ENCODE data around the gene QKI. TPM values are rescaled to one million over a fixed set of nuclear protein-coding genes. Genes with fewer than 3 reads are reported as not detected.

QKI gene
- total and polyA plus RNA-seq, 2 of the 8 experiments (the other 6 are each of a cell fraction or from before 2014, with no cell fraction given), result 181 to 183 TPM

DNA sequence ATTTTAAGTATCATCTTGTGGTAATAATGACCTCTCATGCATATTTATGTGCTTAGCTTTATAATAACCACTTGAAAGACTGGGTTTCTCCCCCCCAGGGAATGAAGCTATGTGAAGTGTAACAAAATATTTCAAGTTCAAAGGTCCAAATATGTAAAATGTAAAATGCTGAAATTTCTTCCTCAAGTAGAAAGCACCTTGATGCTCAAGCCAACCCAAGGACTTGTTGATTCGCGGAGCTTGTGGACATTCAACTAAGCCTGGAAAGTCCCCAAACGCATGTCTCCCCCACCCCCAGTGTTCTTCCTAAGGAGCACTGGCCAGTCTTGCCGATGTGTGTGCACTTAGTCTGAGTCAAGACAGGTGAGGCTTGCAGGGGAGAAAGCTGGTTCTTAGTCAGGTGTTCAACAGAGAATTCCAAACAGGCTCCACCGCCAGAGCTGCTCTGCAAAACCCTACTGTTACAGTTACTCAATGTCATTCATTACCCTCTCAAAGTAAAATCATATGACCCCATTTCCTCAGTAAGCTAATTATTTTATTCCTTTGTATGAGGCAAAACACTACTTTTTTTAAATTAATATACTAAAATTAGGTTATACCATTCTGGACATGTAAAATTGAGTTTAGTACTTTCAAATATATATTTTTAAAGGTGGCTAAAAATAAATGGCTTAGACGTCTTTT lies 46.9 kb upstream of the QKI start:
- Histone ChIP-seq H3K9ac (replicated peaks in 1 of 4; ENCODE audit: extremely low read depth in 1 of 4, low read depth in 3 of 4, low read length in 3 of 4) (no peak overlapping the region), H3K36me3 (ENCODE audit: control insufficient read depth in 2 of 4, insufficient read depth in 4 of 4, low read length in 3 of 4) (no peaks in the 10 kb centered on the region), H3K4me3 (ENCODE audit: extremely low read depth in 1 of 4, insufficient read depth in 2 of 4, low read depth in 3 of 4, low read length in 4 of 4) (no peak overlapping the region), H2BK120ac (replicated peaks; ENCODE audit: low read depth, low read length) (no peak overlapping the region), H3K4me2 (ENCODE audit: insufficient read depth in 1 of 2, low read depth in 2 of 2, low read length in 2 of 2) (0 out of 4 replicates have a peak overlapping the region, but pooled peaks of 1 of the 2 experiments have one; percentile 25), H3K23me2 (ENCODE audit: low read depth, low read length) (no peaks in the 10 kb centered on the region), H3K27ac (ENCODE audit: low read depth, low read length) (no peak overlapping the region), H3K23ac (ENCODE audit: insufficient read length) (no peak overlapping the region), H3K4ac (replicated peaks; ENCODE audit: insufficient read length, low read depth, low read length) (no peak overlapping the region), H4K8ac (ENCODE audit: extremely low read depth, insufficient read depth, low read length) (no peak overlapping the region), H3K4me1 (replicated peaks in 1 of 4; ENCODE audit: control insufficient read depth in 3 of 4, insufficient read depth in 4 of 4, low read length in 3 of 4) (no peaks in the 10 kb centered on the region), H2AK5ac (ENCODE audit: low read depth, low read length) (no peak overlapping the region), H3K56ac (replicated peaks; ENCODE audit: insufficient read length, low read depth, low read length) (no peak overlapping the region), H4K5ac (ENCODE audit: insufficient read length, low read depth, low read length) (no peak overlapping the region), H2BK20ac (ENCODE audit: low read length) (no peak overlapping the region), H3K18ac (ENCODE audit: extremely low read depth, low read length) (no peak overlapping the region), H3K27me3 (replicated peaks in 1 of 4; ENCODE audit: control insufficient read depth in 3 of 4, extremely low read depth in 1 of 4, insufficient read depth in 3 of 4, low read length in 3 of 4) (no peaks in the 10 kb centered on the region; a peak in 1 of 7 replicates), H2AFZ (ENCODE audit: low read length) (no peak overlapping the region; the same call in 1 of the 2 replicates), H3K14ac (ENCODE audit: insufficient read length) (no peak overlapping the region), H3K79me2 (ENCODE audit: control insufficient read depth in 1 of 2, insufficient read depth in 2 of 2, low read length in 2 of 2) (no peaks in the 10 kb centered on the region), H3K79me1 (ENCODE audit: low read depth, low read length) (no peaks in the 10 kb centered on the region), H4K20me1 (replicated peaks in 1 of 2; ENCODE audit: control insufficient read depth in 1 of 2, insufficient read depth in 2 of 2, low read length in 2 of 2) (no peaks in the 10 kb centered on the region), H2BK5ac (ENCODE audit: low read depth, low read length) (no peak overlapping the region), H2BK12ac (ENCODE audit: low read depth, low read length) (no peak overlapping the region), H2BK15ac (ENCODE audit: low read length) (no peak overlapping the region), H4K91ac (replicated peaks; ENCODE audit: insufficient read length, low read length) (no peak overlapping the region), H3K9me3 (ENCODE audit: insufficient read depth in 2 of 2, low read depth in 1 of 2, low read length in 1 of 2) (no peaks in the 10 kb centered on the region)
- 82% methylated on average over 6 of the region's 6 CpGs; no CpG with 5 or more reads in 1 of the 2 experiments for WGBS, 2 experiments (ENCODE audit: extremely low coverage in 1 of 2, insufficient coverage in 1 of 2, insufficient read length in 1 of 2, insufficient replicate concordance in 2 of 2, low coverage in 1 of 2, low lambda C conversion rate in 2 of 2, missing lambda C conversion rate in 1 of 2)
- no peak for FAIRE-seq
- CTCF ChIA-PET (ENCODE audit: partially characterized antibody), result interaction anchor here (0.6 kb wide), 1 partner anchor 81 kb away, joined by 5 read pairs; no protein-coding TSS in a partner anchor
- no peak for DNase-seq (ENCODE audit: low read depth in 1 of 2, low spot score in 2 of 2)
- POLR2A ChIA-PET (ENCODE audit: partially characterized antibody), result no interaction called here
- no peak for TF ChIP-seq RAD21 (IDR thresholded peaks at IDR 0.05 in 1 of 2, conservative IDR thresholded peaks at IDR 0.05 in 1 of 2; ENCODE audit: low read depth in 2 of 2, low read length in 2 of 2)
- TF ChIP-seq ZNF274 (IDR thresholded peaks at IDR 0.05; ENCODE audit: borderline replicate concordance, extremely low read depth, low read length), result no peak
- no peak for TF ChIP-seq MAFK (IDR thresholded peaks at IDR 0.05; ENCODE audit: low read depth, low read length)
- no peak for TF ChIP-seq JUND (IDR thresholded peaks at IDR 0.05; ENCODE audit: low read length)
- TF ChIP-seq CTBP2 (IDR thresholded peaks at IDR 0.05; ENCODE audit: borderline replicate concordance, insufficient read depth, insufficient read length, low read length), result no peak
- no peak for TF ChIP-seq CBX8 (IDR thresholded peaks at IDR 0.05; ENCODE audit: borderline replicate concordance, low read depth, low read length)
- TF ChIP-seq BCL11A (IDR thresholded peaks at IDR 0.05; ENCODE audit: low read depth in 2 of 2, low read length in 2 of 2), result no peak
- no peak for TF ChIP-seq POLR2AphosphoS5 (IDR thresholded peaks at IDR 0.05; ENCODE audit: low read depth, low read length)
- no peak for TF ChIP-seq HDAC2 (IDR thresholded peaks at IDR 0.05; ENCODE audit: borderline replicate concordance in 1 of 2, low read depth in 2 of 2, low read length in 2 of 2)
- no peak for TF ChIP-seq SUZ12 (IDR thresholded peaks at IDR 0.05; ENCODE audit: low read length)
- TF ChIP-seq RNF2 (IDR thresholded peaks at IDR 0.05; ENCODE audit: borderline replicate concordance, low read depth, low read length, missing control alignments, poor library complexity, severe bottlenecking), result no peak
- TF ChIP-seq SIX5 (IDR thresholded peaks at IDR 0.05; ENCODE audit: low read depth, low read length), result no peak
